Hepatocyte (in vitro differentiated cells): ENCODE measurements around the gene IL23A. TPM values are rescaled to one million over a fixed set of nuclear protein-coding genes. Genes with fewer than 3 reads are reported as not detected.

Source experiments
- DNase-seq: peaks from one replicate; pipeline ENCODE4 v3.0.0-alpha.2; 2016; ENCODE audit warnings: low spot score
- H2AFZ ChIP-seq: fragments of 200-600 bp; sonication (generic); 2 replicates; pipeline ENCODE4 v1.6.0; 2016; ENCODE audit warnings: antibody characterized with exemption, mild to moderate bottlenecking
- H3K27ac ChIP-seq: fragments of 200-600 bp; sonication (generic); 2 replicates; pipeline ENCODE4 v1.5.1; 2016; ENCODE audit warnings: mild to moderate bottlenecking
- H3K27me3 ChIP-seq: fragments of 200-600 bp; sonication (generic); 2 replicates; pipeline ENCODE4 v1.6.1; 2016
- H3K36me3 ChIP-seq: fragments of 200-600 bp; sonication (generic); replicated peaks from 2 replicates; pipeline ENCODE4 v1.5.1; 2016; ENCODE audit warnings: low read depth; ENCODE audit not compliant: insufficient read depth
- H3K4me1 ChIP-seq: fragments of 200-600 bp; sonication (generic); 2 replicates; pipeline ENCODE4 v1.5.1; 2016; ENCODE audit warnings: mild to moderate bottlenecking, moderate library complexity; ENCODE audit not compliant: insufficient read depth
- H3K4me2 ChIP-seq: fragments of 200-600 bp; sonication (generic); 2 replicates; pipeline ENCODE4 v1.6.0; 2016
- H3K4me3 ChIP-seq: fragments of 200-600 bp; sonication (generic); 2 replicates; pipeline ENCODE4 v1.5.1; 2016; ENCODE audit warnings: mild to moderate bottlenecking
- H3K79me2 ChIP-seq: fragments of 200-600 bp; sonication (generic); 2 replicates; pipeline ENCODE4 v1.6.0; 2017; ENCODE audit warnings: mild to moderate bottlenecking
- H3K9me2 ChIP-seq: fragments of 200-600 bp; sonication (generic); replicated peaks from 2 replicates; pipeline ENCODE4 v1.6.0; 2017; ENCODE audit warnings: mild to moderate bottlenecking; ENCODE audit not compliant: insufficient read depth
- H3K9me3 ChIP-seq: fragments of 200-600 bp; sonication (generic); 2 replicates; pipeline ENCODE4 v1.5.1; 2016; ENCODE audit warnings: low read depth, mild to moderate bottlenecking
- H4K20me1 ChIP-seq: fragments of 200-600 bp; sonication (generic); 2 replicates; pipeline ENCODE4 v1.6.0; 2016; ENCODE audit warnings: mild to moderate bottlenecking; ENCODE audit not compliant: insufficient read depth, poor library complexity, severe bottlenecking
- EZH2 ChIP-seq: fragments of 200-600 bp; sonication (generic); IDR thresholded peaks from 2 replicates; pipeline ENCODE4 v1.6.1; 2016; ENCODE audit warnings: antibody characterized with exemption, mild to moderate bottlenecking, borderline replicate concordance
- EZH2phosphoT487 ChIP-seq: fragments of 200-600 bp; sonication (generic); IDR thresholded peaks from one replicate; pipeline ENCODE4 v1.6.1; 2018; ENCODE audit warnings: antibody characterized with exemption, mild to moderate bottlenecking, low read depth, moderate library complexity; ENCODE audit not compliant: unreplicated experiment, severe bottlenecking
- WGBS: methylation state at CpG from one replicate; pipeline ENCODE4 v1.1.6; 2016; ENCODE audit warnings: low lambda C conversion rate; ENCODE audit errors: missing lambda C conversion rate; 5-methylcytosine and 5-hydroxymethylcytosine counted together
- polyA plus RNA-seq: library from polyadenylated mRNA; unstranded; fragments of >200 nt; fragmentation: Nextera tagmentation; extraction: Ambion mirVana; gene quantifications from 2 replicates; pipeline ENCODE4 v1.2.1, GENCODE V29; 2016
- total RNA-seq: library from RNA; depleted of rRNA; stranded (reverse); fragments of >200 nt; gene quantifications from 2 replicates; pipeline ENCODE4 v1.2.3, GENCODE V29; 2014
- TF ChIP-seq, protein P1 (sequence below): fragments of 200-600 bp; sonication (generic); IDR thresholded peaks from 2 replicates; pipeline ENCODE4 v1.5.1; 2016; ENCODE audit warnings: antibody characterized with exemption, mild to moderate bottlenecking; ENCODE audit not compliant: poor library complexity

IL23A gene, protein sequence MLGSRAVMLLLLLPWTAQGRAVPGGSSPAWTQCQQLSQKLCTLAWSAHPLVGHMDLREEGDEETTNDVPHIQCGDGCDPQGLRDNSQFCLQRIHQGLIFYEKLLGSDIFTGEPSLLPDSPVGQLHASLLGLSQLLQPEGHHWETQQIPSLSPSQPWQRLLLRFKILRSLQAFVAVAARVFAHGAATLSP
- total RNA-seq = 2.0 and 2.3 TPM in 2 replicates
- polyA plus RNA-seq = 2.1 and 3.1 TPM in 2 replicates

DNA sequence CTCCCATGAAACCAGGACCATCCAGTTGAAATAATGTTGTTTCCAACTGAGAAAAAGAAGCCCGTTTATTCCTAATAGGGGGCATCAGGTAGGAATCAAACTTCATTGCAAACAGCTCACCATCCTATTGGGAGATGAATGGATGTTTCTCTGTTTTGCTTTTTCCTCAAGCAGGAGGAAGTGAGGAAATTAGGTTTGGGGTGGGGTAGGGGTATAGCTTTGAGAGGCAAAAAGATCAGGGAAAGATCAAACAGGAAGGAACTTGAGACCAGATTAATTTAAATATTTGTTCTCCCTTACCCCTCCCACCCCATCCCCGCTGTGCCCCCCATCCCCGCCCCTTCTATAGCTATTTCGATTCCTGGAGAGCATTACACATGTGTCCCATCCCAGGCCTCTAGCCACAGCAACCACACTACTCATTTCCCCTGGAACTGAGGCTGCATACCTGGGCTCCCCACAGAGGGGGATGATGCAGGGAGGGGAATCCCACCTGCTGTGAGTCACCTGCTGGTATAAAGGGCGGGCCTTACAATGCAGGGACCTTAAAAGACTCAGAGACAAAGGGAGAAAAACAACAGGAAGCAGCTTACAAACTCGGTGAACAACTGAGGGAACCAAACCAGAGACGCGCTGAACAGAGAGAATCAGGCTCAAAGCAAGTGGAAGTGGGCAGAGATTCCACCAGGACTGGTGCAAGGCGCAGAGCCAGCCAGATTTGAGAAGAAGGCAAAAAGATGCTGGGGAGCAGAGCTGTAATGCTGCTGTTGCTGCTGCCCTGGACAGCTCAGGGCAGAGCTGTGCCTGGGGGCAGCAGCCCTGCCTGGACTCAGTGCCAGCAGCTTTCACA lies at the start of gene IL23A:
Gene IL23A (plus strand): TSS at position 577 of the 850 bp plus-strand sequence. CDS start 161 bp downstream, at position 738.
- Histone ChIP-seq H2AFZ (no peak within 1 kb of the TSS), H3K4me1 (peaks cover 5% of the 10 kb centered on the region), H3K9me2 (no peaks in the 10 kb centered on the region), H3K79me2 (no peaks in the 10 kb centered on the region), H3K27me3 (no peaks in the 10 kb centered on the region), H4K20me1 (no peaks in the 10 kb centered on the region), H3K27ac (peak within 1 kb of the TSS; percentile 51), H3K36me3 (no peaks in the 10 kb centered on the region), H3K4me3 (no peak within 1 kb of the TSS), H3K4me2 (no peak within 1 kb of the TSS), H3K9me3 (no peaks in the 10 kb centered on the region)
- TF ChIP-seq EZH2 = no peak
- TF ChIP-seq EZH2phosphoT487 = no peak
- TF ChIP-seq, protein P1, sequence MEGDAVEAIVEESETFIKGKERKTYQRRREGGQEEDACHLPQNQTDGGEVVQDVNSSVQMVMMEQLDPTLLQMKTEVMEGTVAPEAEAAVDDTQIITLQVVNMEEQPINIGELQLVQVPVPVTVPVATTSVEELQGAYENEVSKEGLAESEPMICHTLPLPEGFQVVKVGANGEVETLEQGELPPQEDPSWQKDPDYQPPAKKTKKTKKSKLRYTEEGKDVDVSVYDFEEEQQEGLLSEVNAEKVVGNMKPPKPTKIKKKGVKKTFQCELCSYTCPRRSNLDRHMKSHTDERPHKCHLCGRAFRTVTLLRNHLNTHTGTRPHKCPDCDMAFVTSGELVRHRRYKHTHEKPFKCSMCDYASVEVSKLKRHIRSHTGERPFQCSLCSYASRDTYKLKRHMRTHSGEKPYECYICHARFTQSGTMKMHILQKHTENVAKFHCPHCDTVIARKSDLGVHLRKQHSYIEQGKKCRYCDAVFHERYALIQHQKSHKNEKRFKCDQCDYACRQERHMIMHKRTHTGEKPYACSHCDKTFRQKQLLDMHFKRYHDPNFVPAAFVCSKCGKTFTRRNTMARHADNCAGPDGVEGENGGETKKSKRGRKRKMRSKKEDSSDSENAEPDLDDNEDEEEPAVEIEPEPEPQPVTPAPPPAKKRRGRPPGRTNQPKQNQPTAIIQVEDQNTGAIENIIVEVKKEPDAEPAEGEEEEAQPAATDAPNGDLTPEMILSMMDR = no peak
- 42% methylated on average over 9 of the region's 9 CpGs for WGBS
- DNase-seq = peak; percentile 34

DNA sequence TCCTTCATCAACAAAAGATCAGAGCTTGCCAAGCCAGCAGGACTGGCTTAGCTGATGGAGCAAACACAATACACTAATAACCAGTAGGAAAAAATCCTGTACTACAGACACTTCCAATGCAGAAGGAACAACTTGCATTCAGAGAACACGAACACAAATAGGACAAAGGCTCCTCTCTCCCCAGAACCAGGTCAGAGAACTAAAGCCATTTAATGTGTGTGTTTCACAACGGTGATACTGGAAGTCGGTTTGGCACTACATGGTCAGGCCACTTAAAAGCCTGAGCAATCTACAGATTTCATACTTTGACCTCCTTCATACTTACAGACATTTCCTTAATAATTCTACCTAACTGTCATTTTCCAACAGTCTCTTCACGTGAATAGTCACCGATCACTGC lies 44.9 kb upstream of the IL23A start:
- peaks cover 20% of the 10 kb centered on the region for H4K20me1 ChIP-seq
- H3K9me3 ChIP-seq = no peaks in the 10 kb centered on the region
- no peaks in the 10 kb centered on the region for H3K27me3 ChIP-seq
- H3K36me3 ChIP-seq = no peaks in the 10 kb centered on the region
- H3K4me2 ChIP-seq = no peak overlapping the region
- no peak overlapping the region for H2AFZ ChIP-seq
- peaks cover 98% of the 10 kb centered on the region for H3K79me2 ChIP-seq
- no peak for DNase-seq
- no peak overlapping the region for H3K27ac ChIP-seq
- H3K9me2 ChIP-seq = no peaks in the 10 kb centered on the region
- no peak overlapping the region for H3K4me3 ChIP-seq
- WGBS = 88% methylated on average over 5 of the region's 5 CpGs
- peaks cover 8% of the 10 kb centered on the region for H3K4me1 ChIP-seq
- no peak for TF ChIP-seq EZH2phosphoT487
- TF ChIP-seq, protein P1 = no peak
- TF ChIP-seq EZH2 = no peak

DNA sequence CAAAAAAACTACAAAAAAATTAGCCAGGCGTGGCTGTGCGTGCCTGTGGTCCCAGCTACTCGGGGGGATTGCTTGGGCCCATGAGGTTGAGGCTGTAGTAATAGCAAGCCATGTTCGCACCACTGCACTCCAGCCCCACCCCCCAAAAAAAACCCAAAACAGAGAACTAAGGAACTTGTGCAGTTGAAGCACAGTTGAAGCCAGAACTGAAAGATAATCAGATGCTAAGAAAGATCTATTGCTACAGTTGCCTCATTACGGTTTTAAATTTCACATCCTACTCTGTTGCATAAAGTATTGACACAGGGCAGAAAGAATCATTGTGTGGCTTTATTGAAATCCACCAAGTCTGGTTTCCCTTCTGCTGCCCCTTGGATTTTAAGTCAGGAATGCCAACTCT lies 42.4 kb upstream of the IL23A start:
- H3K27ac ChIP-seq = no peak overlapping the region
- H3K4me2 ChIP-seq = no peak overlapping the region
- peaks cover 84% of the 10 kb centered on the region for H3K79me2 ChIP-seq
- H3K36me3 ChIP-seq = no peaks in the 10 kb centered on the region
- no peak overlapping the region for H3K4me3 ChIP-seq
- H2AFZ ChIP-seq = no peak overlapping the region
- no peaks in the 10 kb centered on the region for H3K9me2 ChIP-seq
- no peak for DNase-seq
- 87% methylated on average over 5 of the region's 5 CpGs for WGBS
- no peaks in the 10 kb centered on the region for H3K27me3 ChIP-seq
- no peaks in the 10 kb centered on the region for H3K9me3 ChIP-seq
- peaks cover 20% of the 10 kb centered on the region for H4K20me1 ChIP-seq
- TF ChIP-seq, protein P1 = no peak
- no peak for TF ChIP-seq EZH2phosphoT487
- no peak for TF ChIP-seq EZH2
- H3K4me1 ChIP-seq = peaks cover 17% of the 10 kb centered on the region
